Fibroblast of peridontal ligament (primary cell): ENCODE data around the gene FAM83D.
"Not testable (repeated sequence)": the region's sequence is repeated elsewhere in the genome, so short reads cannot be mapped to it uniquely, and the experiment has no call there.

Experiments
- DNase-seq: peaks from one replicate; pipeline ENCODE4 v3.0.0-alpha.2; 2010; ENCODE audit errors: extremely low read depth

Gene FAM83D

DNA sequence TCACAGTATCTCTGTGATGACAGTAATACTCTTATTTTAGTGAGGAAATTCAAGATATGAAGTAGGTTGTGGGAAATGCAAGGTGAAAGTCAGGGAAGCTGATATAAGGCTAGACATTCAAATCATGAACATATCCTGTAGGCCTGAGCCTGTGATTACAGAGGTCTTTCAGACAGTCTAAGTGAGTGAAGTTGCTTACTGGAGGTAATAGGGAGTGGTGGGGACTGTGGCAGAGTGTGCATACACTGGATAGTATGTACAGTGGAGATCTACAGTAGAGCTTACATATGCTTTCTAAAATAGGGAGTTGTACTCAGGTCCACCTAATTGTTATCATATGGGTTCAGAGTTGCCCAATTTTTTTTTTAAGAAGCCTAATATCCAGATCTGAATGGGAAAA lies 39.0 kb downstream of the FAM83D start:
- no peak for DNase-seq

DNA sequence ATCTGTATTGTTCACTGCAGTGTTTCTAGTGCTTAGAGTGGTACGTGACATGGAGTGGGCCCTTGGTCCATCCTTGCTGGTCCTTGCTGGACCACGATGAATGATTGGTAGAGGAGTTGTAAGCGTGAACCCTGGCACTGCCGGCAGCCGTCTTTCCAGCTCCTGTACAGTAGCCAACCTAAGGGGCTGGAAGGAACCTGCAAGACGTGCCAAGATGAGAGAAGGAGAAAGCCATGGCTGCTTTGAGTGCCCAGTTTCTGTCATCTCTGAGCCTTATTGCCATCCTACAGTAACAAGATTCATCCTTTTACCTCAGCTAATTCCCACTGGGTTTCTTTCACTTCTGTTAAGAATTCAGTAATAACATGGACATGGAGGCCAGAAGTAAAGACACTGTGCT lies 41.9 kb downstream of the FAM83D start:
- no peak for DNase-seq

DNA sequence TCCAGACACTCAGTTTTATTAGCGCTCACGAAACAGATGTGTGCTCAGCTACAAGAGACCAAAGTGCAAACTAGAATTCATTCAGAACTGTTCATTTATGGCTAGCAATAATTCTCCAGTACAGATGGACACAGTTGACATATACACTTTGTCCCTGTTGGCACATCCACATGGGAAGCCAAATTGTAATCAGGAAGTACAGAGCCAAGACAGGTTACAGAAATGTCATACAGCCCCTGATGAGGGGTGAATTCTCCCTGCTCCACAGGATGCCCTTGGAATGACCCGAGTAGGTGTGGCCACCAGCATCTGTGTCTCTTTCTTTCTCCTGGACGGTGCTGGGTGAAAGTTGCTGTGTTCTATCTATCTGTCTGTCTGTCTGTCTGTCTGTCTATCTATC lies 43.5 kb downstream of the FAM83D start:
- DNase-seq: no peak

DNA sequence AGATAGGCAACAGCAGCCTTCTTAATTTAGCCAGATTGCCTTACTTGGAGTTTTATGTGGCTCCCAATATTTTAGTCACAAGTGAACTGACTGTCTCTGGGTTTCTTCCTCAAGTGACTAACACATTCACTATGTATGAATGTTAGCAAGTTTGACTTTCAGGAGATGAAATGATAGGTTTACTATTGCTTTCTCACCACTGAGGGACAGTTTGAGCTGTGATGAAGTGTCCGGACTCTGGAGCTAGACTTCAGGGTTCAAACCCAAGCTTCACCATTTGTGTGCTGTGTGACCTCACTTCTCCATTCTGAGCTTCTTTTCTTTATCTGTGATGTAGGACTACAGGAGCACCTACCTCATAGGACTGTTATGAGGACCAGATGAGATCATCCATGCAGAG lies 44.1 kb downstream of the FAM83D start:
- peak; percentile 56 for DNase-seq

DNA sequence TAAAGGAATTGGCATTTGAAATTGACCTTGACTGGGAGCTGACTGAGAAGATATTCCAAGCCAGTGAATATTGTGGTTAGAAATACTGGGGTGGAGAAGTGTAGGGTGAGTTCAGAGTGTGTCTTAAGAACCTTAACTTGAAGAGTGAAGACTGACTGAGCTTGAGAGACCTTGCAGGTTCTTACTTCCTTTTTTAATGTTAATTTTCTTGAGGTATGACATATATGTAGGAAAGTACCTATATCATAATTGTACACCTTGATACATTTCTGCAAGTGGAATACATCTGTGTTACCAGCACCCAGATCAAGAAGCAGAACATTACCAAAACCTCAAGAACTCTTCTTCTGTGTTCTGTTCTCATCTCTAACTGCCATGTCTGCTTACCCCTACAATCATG lies 46.9 kb downstream of the FAM83D start:
- DNase-seq: no peak

DNA sequence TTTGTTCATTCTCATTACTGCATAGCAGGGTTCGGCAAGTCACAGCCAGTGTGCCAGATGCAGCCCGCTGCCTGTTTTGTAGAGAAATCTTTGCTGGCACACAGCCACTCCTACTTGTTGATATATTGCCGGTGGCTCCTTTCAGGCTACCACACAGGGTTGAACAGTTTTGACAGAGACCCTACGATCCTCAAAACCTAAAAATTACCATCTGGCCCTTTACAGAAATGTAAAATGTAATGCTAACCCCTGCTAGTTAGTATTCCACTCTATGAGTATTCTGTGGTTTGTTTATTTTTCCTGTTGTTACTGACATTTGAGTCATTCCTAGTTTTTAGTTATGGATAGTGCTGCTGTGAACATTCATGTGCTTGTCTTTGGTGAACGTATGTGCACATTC lies 47.4 kb downstream of the FAM83D start:
- DNase-seq: peak; percentile 69

DNA sequence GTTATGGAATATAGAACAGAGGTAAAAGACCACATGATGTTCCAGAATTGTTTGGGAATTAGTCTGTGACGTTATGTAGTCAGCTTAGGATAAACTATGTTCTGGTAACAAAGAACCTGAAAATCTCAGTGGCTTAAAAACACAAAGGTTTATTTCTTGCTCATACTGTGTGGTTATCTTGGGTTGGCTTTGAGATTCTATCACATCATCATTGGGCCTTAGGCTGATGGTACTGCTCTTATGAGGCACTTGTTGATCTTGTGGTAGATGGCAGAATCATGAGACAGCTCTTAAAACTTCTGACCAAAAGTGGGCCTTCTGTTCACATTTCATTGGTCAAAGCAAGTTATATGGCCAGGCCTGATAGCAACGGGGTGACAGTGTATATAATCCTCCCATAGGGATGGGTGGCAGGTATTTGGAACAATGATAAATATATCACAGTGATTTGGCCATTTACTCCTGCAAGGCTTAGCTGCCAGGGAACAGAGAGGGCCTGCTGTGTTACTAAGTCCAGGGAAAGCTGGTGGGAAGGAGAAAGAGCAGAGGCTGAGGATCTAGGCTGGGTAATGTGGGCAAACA lies 49.4 kb downstream of the FAM83D start:
- no peak for DNase-seq

DNA sequence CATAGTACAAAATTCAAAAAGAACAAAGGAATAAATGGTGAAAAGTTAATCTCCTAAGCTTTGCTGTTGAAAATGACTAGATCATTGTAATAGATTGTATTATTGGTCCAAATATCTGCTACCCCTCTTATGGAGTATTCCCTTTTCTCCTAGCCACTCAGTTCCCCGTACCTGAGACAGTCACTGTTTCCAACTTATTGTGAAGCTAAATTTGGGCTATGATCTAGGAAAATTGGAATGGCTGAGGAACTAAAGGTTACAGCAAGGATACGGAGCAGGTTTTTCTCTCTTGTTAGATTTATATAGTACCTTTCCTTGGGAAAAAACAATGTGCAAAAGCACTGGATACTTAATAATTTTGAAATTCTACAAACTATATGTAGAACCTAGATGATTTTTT lies 53.2 kb downstream of the FAM83D start:
- DNase-seq: no peak

DNA sequence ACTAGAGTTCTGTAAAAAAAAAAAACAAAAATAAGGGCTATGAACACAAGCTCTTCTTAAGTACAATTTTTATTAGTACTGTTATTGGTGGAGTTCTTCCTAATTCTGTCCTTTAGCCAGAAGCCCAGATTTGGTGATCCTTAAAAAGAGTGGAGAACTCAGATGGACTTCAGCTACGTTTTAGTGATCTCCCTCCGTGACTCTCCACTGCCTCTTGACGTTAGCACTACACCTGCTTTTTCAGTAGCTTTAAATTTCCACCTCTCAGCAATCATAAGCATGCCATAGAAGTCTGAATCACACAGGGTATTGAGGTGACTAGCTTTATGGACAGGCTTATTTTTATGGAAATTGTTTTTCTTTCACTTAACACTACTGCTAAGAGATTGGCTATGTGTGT lies 53.6 kb downstream of the FAM83D start:
- DNase-seq: no peak

DNA sequence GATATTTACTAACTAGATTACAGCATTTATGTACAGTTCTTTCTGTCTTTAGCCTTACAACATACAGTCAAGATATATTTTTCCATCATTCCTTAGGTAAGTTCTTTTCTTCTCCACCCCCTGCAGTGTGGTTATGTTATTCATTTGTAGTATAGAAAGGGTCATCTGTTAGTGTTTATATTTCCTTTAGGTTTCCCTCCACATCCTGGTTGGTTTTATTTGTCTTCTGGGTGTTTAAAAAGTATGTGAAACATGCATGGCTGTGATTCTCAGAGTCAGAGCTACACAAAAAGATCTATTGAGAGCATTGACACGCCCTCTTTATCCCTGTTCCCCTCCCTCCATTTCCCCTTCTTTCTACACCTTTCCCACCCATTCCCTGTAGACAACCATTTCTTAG lies 56.1 kb downstream of the FAM83D start:
- DNase-seq: no peak

DNA sequence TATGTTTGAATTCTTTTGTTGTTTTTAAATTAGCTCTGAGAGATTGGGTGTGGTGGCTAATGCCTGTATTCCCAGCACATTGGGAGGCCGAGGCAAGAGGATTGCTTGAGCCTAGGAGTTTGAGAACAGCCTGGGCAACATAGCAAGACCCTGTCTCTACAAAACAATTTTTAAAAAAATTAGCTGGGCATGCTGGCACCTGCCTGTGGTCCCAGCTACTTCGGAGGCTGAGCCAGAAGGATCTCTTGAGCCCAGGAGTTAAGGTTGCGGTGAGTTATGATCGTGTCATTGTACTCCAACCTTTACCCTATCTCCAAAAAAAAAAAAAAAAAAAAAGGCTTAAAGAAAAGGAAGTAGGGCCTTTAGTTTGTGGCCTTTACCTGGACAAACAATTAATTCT lies 58.8 kb downstream of the FAM83D start:
- no peak for DNase-seq

DNA sequence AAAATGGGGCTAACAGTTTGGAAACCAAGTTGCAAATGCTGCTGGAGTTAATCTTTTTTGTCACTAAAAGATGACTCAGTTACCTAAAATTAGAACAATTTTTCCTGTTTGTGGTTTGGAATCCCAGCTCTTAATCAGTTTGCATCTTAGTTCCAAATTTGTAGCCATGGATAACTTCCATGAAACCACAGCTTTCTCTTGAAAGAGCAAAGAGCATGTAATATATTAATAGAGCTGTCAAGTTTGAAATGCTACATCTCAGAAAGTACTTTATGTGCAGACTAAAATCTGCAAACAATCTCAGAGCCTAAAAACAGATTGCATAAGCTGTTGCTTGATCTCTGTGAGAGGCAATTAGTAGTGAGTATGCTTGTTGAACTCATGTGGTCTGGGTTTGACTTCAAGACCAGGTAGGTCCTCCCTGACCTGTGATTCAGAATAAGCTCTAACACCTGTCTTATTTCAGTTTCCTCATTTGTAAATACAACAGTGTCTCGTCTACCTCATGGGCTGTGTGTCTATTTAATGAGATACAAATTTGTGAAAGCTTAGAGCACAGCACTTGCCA lies 59.5 kb downstream of the FAM83D start:
- peak; percentile 91 for DNase-seq

DNA sequence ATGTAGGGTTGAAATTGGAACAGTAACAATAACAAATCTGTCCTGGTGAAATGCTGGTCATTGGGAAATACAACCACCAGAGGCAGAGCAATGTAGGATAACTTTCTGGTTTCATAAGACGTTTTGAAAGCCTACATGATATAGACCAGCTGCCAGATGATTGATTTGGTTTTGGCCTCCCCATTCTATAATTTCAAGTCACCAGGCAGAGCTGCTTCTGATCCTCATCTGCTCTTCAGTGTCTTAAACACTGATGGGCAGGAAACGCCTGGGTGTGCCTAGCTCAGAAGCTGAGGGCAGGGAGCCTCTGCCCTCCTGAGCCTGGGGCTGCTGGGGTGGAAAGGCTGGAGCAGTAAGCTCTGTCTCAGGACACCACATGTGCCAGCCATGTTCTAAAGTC lies 60.4 kb downstream of the FAM83D start:
- DNase-seq: peak; percentile 49

DNA sequence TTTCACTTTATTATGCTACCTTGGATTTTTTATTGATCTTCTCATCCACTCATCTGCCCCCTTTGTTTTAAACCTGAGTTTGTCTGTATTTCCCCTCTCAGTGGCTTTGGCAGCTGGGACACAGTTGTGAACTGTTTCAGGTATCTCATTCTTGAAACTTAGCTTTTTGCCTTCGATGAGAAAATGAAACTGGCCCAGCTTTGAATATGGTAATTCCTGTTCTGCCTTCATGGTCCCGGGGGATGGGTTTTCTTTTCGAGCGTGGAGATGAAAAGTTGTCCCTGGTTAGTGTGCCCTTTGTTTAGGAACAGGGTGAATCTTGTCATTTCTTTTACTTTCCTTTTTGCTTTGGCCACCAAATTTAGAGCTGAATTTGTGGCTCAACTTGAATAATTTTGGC lies 61.6 kb downstream of the FAM83D start:
- DNase-seq: no peak

DNA sequence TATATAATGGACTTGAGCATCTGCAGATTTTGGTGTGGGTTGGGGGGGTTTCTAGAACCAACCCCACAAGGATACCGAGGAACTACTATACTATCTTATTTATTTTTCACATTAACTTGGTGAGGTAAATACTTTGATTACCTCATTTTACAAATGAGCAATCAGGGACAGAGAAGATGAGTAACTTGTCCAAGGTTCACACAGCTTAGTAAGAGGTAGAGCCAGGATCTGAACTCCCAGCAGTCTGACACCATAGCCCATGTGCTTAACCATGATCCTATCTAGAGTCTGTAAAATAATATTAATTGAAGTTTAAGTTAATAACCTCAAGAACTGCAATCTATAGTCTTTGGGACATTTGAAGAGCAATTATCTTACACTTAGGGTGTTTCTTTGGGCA lies 64.5 kb downstream of the FAM83D start:
- no peak for DNase-seq

DNA sequence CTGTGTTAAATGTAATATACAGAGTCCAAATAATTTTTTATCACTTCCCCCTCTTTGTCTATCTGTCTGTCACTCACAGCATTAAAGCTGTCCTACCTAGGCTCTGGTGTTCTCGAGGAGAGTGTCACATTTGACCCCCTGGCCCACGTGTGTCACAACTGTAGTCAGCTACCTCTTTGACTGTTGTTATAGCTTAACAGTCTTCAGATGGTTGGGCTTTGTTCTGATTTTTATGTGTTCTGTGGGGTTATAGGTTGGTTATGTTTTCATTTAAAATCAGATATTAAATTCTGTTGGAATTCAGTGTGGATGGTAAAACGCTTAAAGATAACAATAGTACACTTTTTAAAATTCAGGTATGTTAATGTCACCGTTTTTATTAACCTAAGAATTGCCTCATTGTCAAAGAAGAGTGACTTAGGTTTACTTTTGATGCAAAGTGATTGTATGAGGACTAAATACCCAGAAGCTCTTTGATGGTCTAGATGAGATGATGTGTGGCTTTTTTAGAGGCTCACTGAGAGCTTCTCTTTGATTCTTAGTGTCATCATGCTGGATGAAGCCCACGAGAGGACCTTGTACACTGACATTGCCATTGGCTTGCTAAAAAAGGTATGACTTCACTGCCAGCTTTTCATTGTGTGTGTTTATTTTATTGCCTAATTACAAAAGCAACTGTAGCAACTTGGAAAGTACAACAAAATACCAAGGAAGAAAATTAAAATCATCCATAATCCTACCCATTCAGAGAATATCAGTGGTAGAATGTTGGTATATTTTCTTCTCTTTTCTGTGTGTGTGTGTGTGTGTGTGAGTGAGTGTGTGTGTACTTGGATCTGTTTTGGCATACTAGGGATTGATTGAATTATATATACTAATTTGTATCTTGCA lies 65.8 kb downstream of the FAM83D start:
- DNase-seq: no peak

DNA sequence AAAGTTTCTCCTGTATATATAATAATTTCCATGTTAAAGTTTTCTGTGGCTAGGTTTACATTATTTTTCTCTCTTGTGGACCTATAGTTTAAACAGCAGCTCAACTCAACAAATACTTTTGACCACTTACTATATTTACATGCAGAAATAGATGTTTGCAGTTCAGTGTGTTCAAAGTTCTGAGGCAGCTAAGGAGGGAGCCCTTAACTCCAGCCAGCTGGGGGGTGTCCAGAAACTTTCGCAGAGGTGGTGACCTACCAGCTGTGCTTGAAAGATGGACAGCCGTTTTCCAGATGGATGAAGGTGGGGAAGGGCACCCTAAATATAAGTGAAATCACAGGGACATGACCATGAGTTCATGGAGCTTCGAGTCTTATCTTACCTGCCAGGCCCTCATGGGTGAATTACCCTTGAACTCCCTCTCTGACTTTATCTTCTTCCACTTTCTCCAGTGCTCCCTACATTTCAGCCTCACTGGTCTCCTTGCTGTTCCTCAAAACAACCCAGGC lies 69.4 kb downstream of the FAM83D start:
- DNase-seq: no peak

DNA sequence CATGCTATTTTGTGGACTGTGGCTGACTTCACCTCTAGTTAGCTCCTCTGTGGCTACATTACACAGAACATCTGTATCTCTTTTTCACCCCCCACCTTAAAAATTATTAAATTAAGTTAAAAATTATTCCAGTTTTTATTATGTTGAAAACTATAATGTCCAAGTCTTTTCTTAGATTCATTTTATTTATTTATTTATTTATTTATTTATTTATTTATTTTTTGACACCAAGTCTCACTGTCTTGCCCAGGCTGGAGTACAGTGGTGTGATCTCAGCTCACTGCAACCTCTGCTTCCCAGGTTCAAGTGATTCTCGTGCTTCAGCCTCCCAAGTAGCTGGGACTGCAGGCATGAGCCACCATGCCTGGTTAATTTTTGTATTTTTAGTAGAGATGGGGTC lies 70.6 kb downstream of the FAM83D start:
- not testable (repeated sequence) for DNase-seq

DNA sequence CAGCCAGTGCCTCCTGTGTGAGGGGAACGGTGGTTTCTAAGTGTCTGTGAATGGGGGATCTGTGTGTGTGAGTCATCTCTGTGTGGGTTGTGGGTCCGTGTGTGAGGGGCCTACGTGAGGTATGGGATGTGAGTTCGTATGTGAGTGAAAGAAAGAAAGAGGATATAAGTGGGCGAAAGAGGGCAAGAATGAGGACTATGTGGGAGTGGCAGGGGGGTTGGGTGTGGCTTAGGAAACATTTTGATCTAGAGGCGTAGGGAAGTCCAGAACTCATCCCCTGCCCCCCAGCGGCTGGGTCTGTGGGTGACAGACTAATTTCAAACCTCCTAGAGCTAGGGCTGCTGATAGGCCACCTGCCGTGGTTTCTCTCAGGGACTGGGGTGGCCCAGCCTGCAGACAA lies 71.4 kb downstream of the FAM83D start:
- no peak for DNase-seq

DNA sequence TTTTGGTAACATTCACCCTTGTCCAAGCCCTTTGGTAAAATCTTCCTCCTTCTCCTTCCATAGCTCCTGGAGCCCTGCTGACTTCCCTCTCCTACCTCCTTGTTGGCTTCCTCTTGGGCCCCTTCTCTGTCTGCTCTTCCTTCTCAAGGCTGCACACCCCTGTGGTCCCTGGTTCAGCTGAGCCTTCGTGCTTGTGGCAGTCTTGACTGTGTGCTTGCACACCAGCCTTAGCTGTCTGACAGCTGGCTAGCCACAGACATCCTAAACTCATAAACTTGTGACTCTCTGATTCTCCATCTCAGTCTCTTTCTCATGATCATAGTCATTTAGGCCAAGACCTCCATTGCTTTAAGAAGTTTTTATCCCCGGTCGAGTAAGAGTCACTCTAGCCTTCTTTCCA lies 73.0 kb downstream of the FAM83D start:
- DNase-seq: no peak

DNA sequence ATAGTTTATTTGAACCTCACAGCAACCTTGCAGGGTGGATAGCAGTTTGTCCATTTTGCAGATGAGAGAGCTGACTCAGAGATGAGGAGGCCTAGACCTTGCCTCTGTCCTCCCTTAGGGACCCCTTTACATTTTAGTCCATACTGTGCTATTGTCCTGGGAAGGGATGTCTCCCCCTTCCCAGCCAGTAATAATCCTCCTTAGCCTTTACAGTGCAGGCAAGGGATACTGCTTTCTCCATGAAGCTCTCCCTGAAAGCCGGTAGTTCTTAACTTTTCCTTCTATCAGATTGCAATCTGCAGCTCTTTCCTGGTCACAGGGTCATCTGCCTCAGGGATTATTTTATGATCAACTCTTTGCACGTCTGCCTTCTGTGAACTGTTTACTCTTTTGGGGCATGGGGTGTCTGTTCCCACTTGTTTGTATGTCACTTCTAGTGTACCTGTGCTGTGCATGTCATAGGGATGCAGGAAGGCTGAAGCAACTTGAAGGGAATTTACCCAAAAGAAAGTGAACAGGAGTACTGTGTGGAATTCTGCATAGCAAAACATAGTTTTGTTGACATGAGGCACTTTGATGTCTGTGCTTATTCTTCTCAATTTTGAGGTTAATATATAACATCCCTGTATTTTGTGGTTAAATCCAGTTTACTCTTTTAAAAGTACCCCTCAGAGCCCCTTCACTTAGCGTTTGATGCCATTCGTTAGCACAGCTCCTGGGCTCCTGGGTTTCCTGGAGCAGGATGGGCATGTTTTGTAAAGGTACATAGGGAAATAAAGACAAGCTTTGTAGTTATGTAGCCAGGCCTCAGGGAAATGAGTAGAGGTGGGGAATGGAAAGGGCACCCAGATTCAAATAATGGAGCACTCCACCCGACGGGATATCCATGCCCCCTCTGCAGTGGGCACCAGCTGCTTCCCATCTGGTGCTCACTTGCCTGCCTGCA lies 74.0 kb downstream of the FAM83D start:
- no peak for DNase-seq
